Fibroblast of villous mesenchyme (primary cell): Measurements from ENCODE around the gene XNDC1N. TPM values are rescaled to one million over a fixed set of nuclear protein-coding genes. Genes with fewer than 3 reads are reported as not detected.

ENCODE experiments used
- DNase-seq: peaks from one replicate; pipeline ENCODE4 v3.0.0-alpha.2; 2010; ENCODE audit warnings: low read depth
- H3K4me3 ChIP-seq: 2 replicates; pipeline ENCODE4 v1.5.1; 2011; ENCODE audit warnings: low read depth, mild to moderate bottlenecking, low read length
- CTCF ChIP-seq: IDR thresholded peaks from 2 replicates; pipeline ENCODE4 v1.5.1; 2012; ENCODE audit warnings: low read depth, mild to moderate bottlenecking, low read length; ENCODE audit not compliant: insufficient read depth
- total RNA-seq: library from RNA; depleted of rRNA; stranded (reverse); fragments of >200 nt; gene quantifications from 2 replicates; pipeline ENCODE4 v1.2.3, GENCODE V29; 2012

Gene XNDC1N
- total RNA-seq, 1 donor = 9.1 TPM

DNA sequence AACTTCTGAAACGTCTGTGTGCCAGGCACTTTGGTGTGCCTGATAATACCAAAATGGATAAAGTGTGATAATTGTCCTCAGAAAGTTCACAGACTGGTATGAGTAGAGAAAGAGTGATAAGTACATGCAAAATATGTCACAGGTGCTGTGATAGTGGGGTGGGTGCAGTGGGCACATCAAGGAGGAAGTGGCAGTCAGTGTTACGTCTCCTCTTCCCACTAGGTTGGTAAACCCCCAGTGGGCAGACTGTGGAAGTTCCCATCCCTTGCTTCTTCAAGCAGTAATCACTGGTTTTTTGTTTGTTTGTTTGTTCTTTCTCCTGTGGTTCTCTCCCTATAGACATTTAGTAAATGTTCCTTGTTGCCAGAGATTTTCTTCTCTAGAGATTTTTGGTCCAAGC lies 5.8 kb upstream of the XNDC1N start:
- no peak overlapping the region for H3K4me3 ChIP-seq
- DNase-seq = no peak
- no peak for TF ChIP-seq CTCF

DNA sequence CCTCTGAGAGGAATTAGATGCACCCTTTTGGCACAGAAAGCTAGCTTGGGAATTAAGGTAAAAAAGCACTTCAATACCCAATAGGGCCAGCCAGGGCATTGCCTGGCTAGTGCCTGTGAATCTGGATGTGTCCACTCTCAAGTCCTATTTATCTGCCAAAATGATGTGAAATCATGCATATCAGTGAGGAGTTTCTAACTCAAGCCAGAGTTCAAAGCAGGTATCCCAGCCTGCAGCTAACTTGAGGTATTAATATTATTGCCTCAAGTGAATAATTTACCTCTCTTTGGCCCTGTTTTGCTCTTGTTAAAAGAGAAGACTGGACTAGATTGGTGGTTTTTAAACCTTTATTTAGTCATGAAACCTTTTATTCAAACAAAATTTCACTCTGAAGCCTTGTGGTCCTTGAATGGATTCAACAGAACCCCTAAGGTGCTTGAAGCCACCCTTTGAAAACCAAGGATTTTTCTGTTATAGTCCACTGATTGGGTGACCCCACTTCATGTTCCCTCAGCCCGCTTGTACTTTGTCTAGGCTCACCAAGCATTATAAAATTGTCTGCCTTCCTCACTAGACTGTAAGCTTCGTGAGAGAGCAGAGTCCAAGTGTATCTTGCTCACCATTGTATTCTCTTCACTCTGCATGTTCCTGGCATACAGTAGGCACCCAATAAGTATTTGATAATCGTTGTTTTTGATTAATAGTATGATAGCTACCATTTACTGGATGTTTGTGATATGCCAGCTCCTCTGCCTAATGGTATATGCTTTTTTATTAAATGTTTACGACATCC lies 4.9 kb upstream of the XNDC1N start:
- no peak overlapping the region for H3K4me3 ChIP-seq
- no peak for TF ChIP-seq CTCF
- DNase-seq = no peak

GRCh38 chr11:71931245-71931602 lies 2.8 kb upstream of the XNDC1N start:
- H3K4me3 ChIP-seq = no peak overlapping the region
- no peak for DNase-seq
- no peak for TF ChIP-seq CTCF

GRCh38 chr11:71930556-71931244 lies 2.3 kb upstream of the XNDC1N start:
- TF ChIP-seq CTCF = no peak
- no peak for DNase-seq
- no peak overlapping the region for H3K4me3 ChIP-seq

DNA sequence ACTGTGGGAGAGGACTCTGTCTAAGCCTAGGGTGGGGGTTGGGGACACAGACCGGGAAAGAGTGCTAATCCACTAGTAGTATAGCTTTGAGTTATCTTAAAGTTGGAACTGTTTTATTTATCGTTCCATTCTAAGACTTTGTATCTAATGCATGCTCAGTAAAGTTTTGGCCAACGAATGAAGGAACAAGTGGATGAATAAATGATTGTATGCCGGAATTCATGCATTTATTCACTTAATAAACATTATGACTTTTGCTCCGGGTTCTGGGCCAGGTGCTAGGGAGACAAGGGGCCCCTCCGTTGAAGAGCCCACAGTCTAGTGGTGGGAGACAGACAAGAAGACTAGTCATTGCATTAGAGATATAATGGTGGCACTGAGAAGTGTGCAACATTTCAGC lies 1.1 kb upstream of the XNDC1N start:
- no peak for DNase-seq
- no peak for TF ChIP-seq CTCF

GRCh38 chr11:71928737-71929443 lies 496 bp upstream of the XNDC1N start, which contains the start of gene RNF121:
Gene RNF121, plus strand, starts transcription at chr11:71929046. Its CDS starts 16 bp downstream, at chr11:71929062.
- no peak for TF ChIP-seq CTCF
- peak within 1 kb of the TSS; percentile 100 for H3K4me3 ChIP-seq
- DNase-seq = peak; percentile 93

More for the DNA sequence above, 1.1 kb upstream of the XNDC1N start:
- H3K4me3 ChIP-seq = peak overlapping the region; percentile 100
